HEK293 (cell line): ENCODE data around the gene STK10.

Source experiments
- ZNF792 ChIP-seq: fragments of 450-650 bp; formaldehyde crosslinking; IDR thresholded peaks from 2 replicates; pipeline ENCODE4 v1.5.1; 2016; ENCODE audit warnings: missing biosample characterization, missing genetic modification characterization
- ZSCAN23 ChIP-seq: fragments of 450-650 bp; formaldehyde crosslinking; IDR thresholded peaks from 2 replicates; pipeline ENCODE4 v1.5.1; 2016; ENCODE audit warnings: missing biosample characterization, missing genetic modification characterization

DNA sequence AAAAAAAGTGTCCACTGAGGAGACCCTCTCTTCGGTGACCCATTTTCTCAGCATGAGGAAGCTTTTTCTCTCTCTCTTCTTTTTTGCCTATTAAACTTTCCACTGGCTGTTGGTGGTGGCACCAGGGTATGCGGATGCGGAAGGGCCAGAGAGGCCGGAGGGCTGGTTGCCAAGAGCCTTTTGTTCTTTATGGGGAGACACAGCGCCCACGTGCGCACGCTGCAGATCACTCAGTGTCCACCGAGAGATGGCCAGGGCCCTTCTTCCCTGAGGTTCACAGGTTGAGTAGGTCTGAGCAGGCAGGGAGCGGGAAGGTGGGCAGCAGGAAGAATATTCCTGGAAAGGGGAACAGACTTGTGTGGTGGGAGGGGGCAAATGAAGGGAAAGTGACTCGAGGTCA, 69.1 kb downstream of the STK10 start:
- TF ChIP-seq ZNF792: no peak
- TF ChIP-seq ZSCAN23 (tag by site-specific recombination): no peak
